ENCODE results near the gene ABL1.

Gene ABL1

GRCh38 chr9:130893341-130894101 lies 58.5 kb downstream of the ABL1 start:
- DNase-seq = no peak

GRCh38 chr9:130894546-130894945 lies 59.5 kb downstream of the ABL1 start:
- no peak for DNase-seq

- DNase-seq = no peak
Measured at GRCh38 chr9:130895038-130895437, 60.0 kb downstream of the ABL1 start.

GRCh38 chr9:130895481-130896232 lies 60.6 kb downstream of the ABL1 start:
- DNase-seq = no peak

GRCh38 chr9:130896233-130897014 lies 61.4 kb downstream of the ABL1 start, which contains the start of gene QRFP:
Gene QRFP (minus strand): TSS chr9:130896812. CDS start chr9:130893838, 2,974 bp downstream.
- DNase-seq = no peak

GRCh38 chr9:130897105-130897751 lies 62.2 kb downstream of the ABL1 start:
- no peak for DNase-seq

- DNase-seq = no peak
Measured at GRCh38 chr9:130897848-130898551, 62.9 kb downstream of the ABL1 start.

- DNase-seq = no peak
Measured at GRCh38 chr9:130898552-130898852, 63.4 kb downstream of the ABL1 start.

- no peak for DNase-seq
Measured at GRCh38 chr9:130899051-130899748, 64.1 kb downstream of the ABL1 start.

GRCh38 chr9:130900701-130901497 lies 65.8 kb downstream of the ABL1 start:
- no peak for DNase-seq

- DNase-seq = no peak
Measured at GRCh38 chr9:130901498-130902203, 66.6 kb downstream of the ABL1 start.

GRCh38 chr9:130902204-130903185 lies 67.4 kb downstream of the ABL1 start:
- no peak for DNase-seq

- DNase-seq = no peak
Measured at GRCh38 chr9:130903194-130904069, 68.4 kb downstream of the ABL1 start.

- DNase-seq = no peak
Measured at GRCh38 chr9:130904070-130905044, 69.3 kb downstream of the ABL1 start.

GRCh38 chr9:130905125-130905901 lies 70.3 kb downstream of the ABL1 start:
- DNase-seq = no peak

All from NCI-H1436 (cell line).